ENCODE results near the gene MLLT3. TPM values are rescaled to one million over a fixed set of nuclear protein-coding genes. Genes with fewer than 3 reads are reported as not detected.

The MLLT3 gene
- total RNA-seq, 2 donors from 2014 or later: 5.6 to 5.7 TPM

GRCh38 chr9:20529837-20530236 is 92.5 kb downstream of the MLLT3 start:
- DNase-seq: no peak
- WGBS, 2 donors: 67 to 71% methylated on average over 2 of the region's 2 CpGs
- Histone ChIP-seq H3K27me3 (no peaks in the 10 kb centered on the region), H3K4me3 (no peak overlapping the region), H3K27ac (no peak overlapping the region), H3K4me1 (peaks cover 15% of the 10 kb centered on the region), H3K36me3 (replicated peaks in 1 of 2; ENCODE audit: insufficient read depth in 1 of 2, low read depth in 2 of 2) (no peaks in the 10 kb centered on the region), H3K9me3 (no peaks in the 10 kb centered on the region)
- intact Hi-C loops (cut with DNase I): no loop called here
- no peak for ATAC-seq
- TF ChIP-seq POLR2A (IDR thresholded peaks at IDR 0.05) (no peak), CTCF (IDR thresholded peaks at IDR 0.05) (no peak)

GRCh38 chr9:20528253-20528652 is 94.0 kb downstream of the MLLT3 start:
- intact Hi-C loops (cut with DNase I): no loop called here
- Histone ChIP-seq H3K4me3 (no peak overlapping the region), H3K4me1 (peaks cover 15% of the 10 kb centered on the region), H3K27me3 (no peaks in the 10 kb centered on the region), H3K9me3 (no peaks in the 10 kb centered on the region), H3K36me3 (replicated peaks in 1 of 2; ENCODE audit: insufficient read depth in 1 of 2, low read depth in 2 of 2) (no peaks in the 10 kb centered on the region), H3K27ac (no peak overlapping the region)
- TF ChIP-seq POLR2A (IDR thresholded peaks at IDR 0.05): no peak
- TF ChIP-seq CTCF (IDR thresholded peaks at IDR 0.05): no peak
- 91 to 96% methylated on average over 5 of the region's 5 CpGs for WGBS, 2 donors
- DNase-seq (no peak), ATAC-seq (no peak)

- WGBS, 2 donors: 56 to 68% methylated on average over 1 of the region's 1 CpG
- intact Hi-C loops (cut with DNase I): no loop called here
- Histone ChIP-seq H3K36me3 (replicated peaks in 1 of 2; ENCODE audit: insufficient read depth in 1 of 2, low read depth in 2 of 2) (no peaks in the 10 kb centered on the region), H3K27me3 (no peaks in the 10 kb centered on the region), H3K4me3 (no peak overlapping the region), H3K27ac (peak overlapping the region in 1 of 4 donors; percentile 5), H3K9me3 (no peaks in the 10 kb centered on the region), H3K4me1 (peaks cover 15% of the 10 kb centered on the region)
- TF ChIP-seq CTCF (IDR thresholded peaks at IDR 0.05) (peak in 2 of 7 experiments; percentile 28 to 33), POLR2A (IDR thresholded peaks at IDR 0.05) (no peak)
- DNase-seq (no peak), ATAC-seq (no peak)
Measured at GRCh38 chr9:20526500-20527319, 95.6 kb downstream of the MLLT3 start.

GRCh38 chr9:20524776-20525175 is 97.5 kb downstream of the MLLT3 start:
- no peak for ATAC-seq
- H3K27me3 ChIP-seq: no peaks in the 10 kb centered on the region
- H3K36me3 ChIP-seq (replicated peaks in 1 of 2; ENCODE audit: insufficient read depth in 1 of 2, low read depth in 2 of 2): no peaks in the 10 kb centered on the region
- intact Hi-C loops (cut with DNase I): no loop called here
- DNase-seq: no peak
- WGBS, 2 donors: 87 to 88% methylated on average over 2 of the region's 2 CpGs
- H3K27ac ChIP-seq: no peak overlapping the region
- H3K4me1 ChIP-seq: peaks cover 15% of the 10 kb centered on the region
- no peak overlapping the region for H3K4me3 ChIP-seq
- TF ChIP-seq CTCF (IDR thresholded peaks at IDR 0.05) (peak in 1 of 7 experiments; percentile 3), POLR2A (IDR thresholded peaks at IDR 0.05) (no peak)
- no peaks in the 10 kb centered on the region for H3K9me3 ChIP-seq

- Histone ChIP-seq H3K9me3 (no peaks in the 10 kb centered on the region), H3K27ac (no peak overlapping the region), H3K36me3 (replicated peaks in 1 of 2; ENCODE audit: insufficient read depth in 1 of 2, low read depth in 2 of 2) (no peaks in the 10 kb centered on the region), H3K4me1 (no peaks in the 10 kb centered on the region), H3K4me3 (no peak overlapping the region), H3K27me3 (no peaks in the 10 kb centered on the region)
- TF ChIP-seq CTCF (IDR thresholded peaks at IDR 0.05): no peak
- TF ChIP-seq POLR2A (IDR thresholded peaks at IDR 0.05): no peak
- DNase-seq (no peak), ATAC-seq (no peak)
- WGBS, 2 donors: 85 to 94% methylated on average over 1 of the region's 1 CpG
- intact Hi-C loops (cut with DNase I): no loop called here
Measured at GRCh38 chr9:20518737-20519136, 103.6 kb downstream of the MLLT3 start.

All from body of pancreas (tissue), 4 donors.